Vagina (tissue), 2 donors: ENCODE data around the gene DOCK4. TPM values are rescaled to one million over a fixed set of nuclear protein-coding genes. Genes with fewer than 3 reads are reported as not detected.

Experiments
- DNase-seq, 2 donors: peaks; one replicate each; pipeline ENCODE4 v3.0.0-alpha.2; 2017; ENCODE audit errors: extremely low spot score in 2 of 2
- H3K27ac ChIP-seq: fragments of 200-600 bp; sonication (generic); one replicate; pipeline ENCODE4 v1.5.1; 2019
- H3K27me3 ChIP-seq: fragments of 200-600 bp; sonication (generic); one replicate; pipeline ENCODE4 v1.5.1; 2019
- H3K36me3 ChIP-seq, 2 donors: fragments of 200-600 bp; sonication (generic); one replicate each; pipeline ENCODE4 v1.5.1; 2017 to 2019
- H3K4me1 ChIP-seq: fragments of 200-600 bp; sonication (generic); one replicate; pipeline ENCODE4 v1.5.1; 2019
- H3K4me3 ChIP-seq, 2 donors: fragments of 200-600 bp; sonication (generic); 1 replicate in 1 of 2; 2 replicates in 1 of 2; pipeline ENCODE4 v1.5.1; 2016 to 2019
- H3K9me3 ChIP-seq: fragments of 200-600 bp; sonication (generic); one replicate; pipeline ENCODE4 v1.5.1; 2019
- CTCF ChIP-seq, 3 experiments: fragments of 450-650 bp in 2 of 3; fragments of 200-600 bp in 1 of 3; sonication (generic) in 1 of 3; IDR thresholded peaks; one replicate each; pipeline ENCODE4 v1.5.1; 2017 to 2019; ENCODE audit warnings: antibody characterized with exemption in 3 of 3, mild to moderate bottlenecking in 2 of 3, moderate library complexity in 2 of 3
- POLR2A ChIP-seq, 2 donors: fragments of 450-650 bp; IDR thresholded peaks; one replicate each; pipeline ENCODE4 v1.6.1; 2017; ENCODE audit warnings: antibody characterized with exemption in 2 of 2, mild to moderate bottlenecking in 2 of 2, moderate library complexity in 2 of 2
- POLR2AphosphoS5 ChIP-seq, 2 donors: sonication (generic); formaldehyde crosslinking; IDR thresholded peaks; one replicate each; pipeline ENCODE4 v1.9.0; 2017; ENCODE audit warnings: antibody characterized with exemption in 2 of 2, mild to moderate bottlenecking in 2 of 2, low read depth in 1 of 2; ENCODE audit not compliant: insufficient read depth in 1 of 2
- intact Hi-C: fragments of 100-400 bp; cut with DNase I; formaldehyde crosslinking; loops from one replicate; pipeline ENCODE4 v1.15.1; 2023
- total RNA-seq: library from RNA; depleted of rRNA; stranded (reverse); fragments of >200 nt; gene quantifications from one replicate; pipeline ENCODE4 v1.2.3, GENCODE V29; 2016

The DOCK4 gene
- total RNA-seq, 1 donor from 2014 or later, result 40.3 TPM

GRCh38 chr7:112195717-112196116 lies 10.5 kb downstream of the DOCK4 start:
- no peak for DNase-seq
- intact Hi-C loops, result no loop called here
- no peaks in the 10 kb centered on the region for H3K9me3 ChIP-seq
- no peak for TF ChIP-seq POLR2AphosphoS5 (IDR thresholded peaks at IDR 0.05; ENCODE audit: insufficient read depth in 1 of 2, low read depth in 1 of 2)
- TF ChIP-seq CTCF (IDR thresholded peaks at IDR 0.05), result no peak
- TF ChIP-seq POLR2A (IDR thresholded peaks at IDR 0.05), result no peak
- no peak overlapping the region for H3K4me3 ChIP-seq
- peaks cover 5% of the 10 kb centered on the region for H3K4me1 ChIP-seq
- no peaks in the 10 kb centered on the region for H3K36me3 ChIP-seq
- H3K27ac ChIP-seq, result no peak overlapping the region
- H3K27me3 ChIP-seq, result no peaks in the 10 kb centered on the region

- Histone ChIP-seq H3K36me3 (no peaks in the 10 kb centered on the region), H3K4me1 (peaks cover 5% of the 10 kb centered on the region), H3K27me3 (no peaks in the 10 kb centered on the region), H3K4me3 (no peak overlapping the region), H3K27ac (no peak overlapping the region), H3K9me3 (no peaks in the 10 kb centered on the region)
- intact Hi-C loops, result no loop called here
- DNase-seq, result no peak
- TF ChIP-seq POLR2AphosphoS5 (IDR thresholded peaks at IDR 0.05; ENCODE audit: insufficient read depth in 1 of 2, low read depth in 1 of 2) (no peak), CTCF (IDR thresholded peaks at IDR 0.05) (no peak), POLR2A (IDR thresholded peaks at IDR 0.05) (no peak)
Measured at GRCh38 chr7:112193915-112194502, 12.2 kb downstream of the DOCK4 start.

- H3K27ac ChIP-seq, result no peak overlapping the region
- no peak overlapping the region for H3K4me3 ChIP-seq
- intact Hi-C loops, result no loop called here
- no peak for DNase-seq
- H3K4me1 ChIP-seq, result peaks cover 1% of the 10 kb centered on the region
- no peaks in the 10 kb centered on the region for H3K36me3 ChIP-seq
- no peaks in the 10 kb centered on the region for H3K9me3 ChIP-seq
- no peaks in the 10 kb centered on the region for H3K27me3 ChIP-seq
- TF ChIP-seq POLR2A (IDR thresholded peaks at IDR 0.05), result no peak
- no peak for TF ChIP-seq CTCF (IDR thresholded peaks at IDR 0.05)
- peak; percentile 32 to 71 for TF ChIP-seq POLR2AphosphoS5 (IDR thresholded peaks at IDR 0.05; ENCODE audit: insufficient read depth in 1 of 2, low read depth in 1 of 2)
Measured at GRCh38 chr7:112192236-112193154, 13.7 kb downstream of the DOCK4 start.

GRCh38 chr7:112190120-112190519 lies 16.1 kb downstream of the DOCK4 start:
- no peaks in the 10 kb centered on the region for H3K36me3 ChIP-seq
- no peak overlapping the region for H3K27ac ChIP-seq
- no peak for DNase-seq
- no peak overlapping the region for H3K4me3 ChIP-seq
- intact Hi-C loops, result no loop called here
- H3K9me3 ChIP-seq, result no peaks in the 10 kb centered on the region
- H3K4me1 ChIP-seq, result peaks cover 6% of the 10 kb centered on the region
- no peaks in the 10 kb centered on the region for H3K27me3 ChIP-seq
- TF ChIP-seq CTCF (IDR thresholded peaks at IDR 0.05) (no peak), POLR2A (IDR thresholded peaks at IDR 0.05) (no peak), POLR2AphosphoS5 (IDR thresholded peaks at IDR 0.05; ENCODE audit: insufficient read depth in 1 of 2, low read depth in 1 of 2) (no peak)

- H3K36me3 ChIP-seq, result no peaks in the 10 kb centered on the region
- H3K27me3 ChIP-seq, result no peaks in the 10 kb centered on the region
- no peak for DNase-seq
- H3K9me3 ChIP-seq, result no peaks in the 10 kb centered on the region
- TF ChIP-seq POLR2A (IDR thresholded peaks at IDR 0.05) (no peak), POLR2AphosphoS5 (IDR thresholded peaks at IDR 0.05; ENCODE audit: insufficient read depth in 1 of 2, low read depth in 1 of 2) (no peak), CTCF (IDR thresholded peaks at IDR 0.05) (no peak)
- intact Hi-C loops, result no loop called here
- no peak overlapping the region for H3K4me3 ChIP-seq
- H3K4me1 ChIP-seq, result peaks cover 6% of the 10 kb centered on the region
- no peak overlapping the region for H3K27ac ChIP-seq
Measured at GRCh38 chr7:112189691-112190090, 16.5 kb downstream of the DOCK4 start.
